ENCODE measurements around the gene RNF121.

The RNF121 gene

DNA sequence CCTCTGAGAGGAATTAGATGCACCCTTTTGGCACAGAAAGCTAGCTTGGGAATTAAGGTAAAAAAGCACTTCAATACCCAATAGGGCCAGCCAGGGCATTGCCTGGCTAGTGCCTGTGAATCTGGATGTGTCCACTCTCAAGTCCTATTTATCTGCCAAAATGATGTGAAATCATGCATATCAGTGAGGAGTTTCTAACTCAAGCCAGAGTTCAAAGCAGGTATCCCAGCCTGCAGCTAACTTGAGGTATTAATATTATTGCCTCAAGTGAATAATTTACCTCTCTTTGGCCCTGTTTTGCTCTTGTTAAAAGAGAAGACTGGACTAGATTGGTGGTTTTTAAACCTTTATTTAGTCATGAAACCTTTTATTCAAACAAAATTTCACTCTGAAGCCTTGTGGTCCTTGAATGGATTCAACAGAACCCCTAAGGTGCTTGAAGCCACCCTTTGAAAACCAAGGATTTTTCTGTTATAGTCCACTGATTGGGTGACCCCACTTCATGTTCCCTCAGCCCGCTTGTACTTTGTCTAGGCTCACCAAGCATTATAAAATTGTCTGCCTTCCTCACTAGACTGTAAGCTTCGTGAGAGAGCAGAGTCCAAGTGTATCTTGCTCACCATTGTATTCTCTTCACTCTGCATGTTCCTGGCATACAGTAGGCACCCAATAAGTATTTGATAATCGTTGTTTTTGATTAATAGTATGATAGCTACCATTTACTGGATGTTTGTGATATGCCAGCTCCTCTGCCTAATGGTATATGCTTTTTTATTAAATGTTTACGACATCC, 4.5 kb downstream of the RNF121 start:
- no peak for TF ChIP-seq Cebpa-rat (IDR thresholded peaks at IDR 0.05)
- H3K4me1 ChIP-seq: peaks cover 23 to 55% (median 35%) of the 10 kb centered on the region in 10 experiments
- peaks cover 0 to 59% (median 32%) of the 10 kb centered on the region in 11 experiments; a peak in 12 of 22 replicates for H4K20me1 ChIP-seq
- H3K9me3 ChIP-seq (replicated peaks in 1 of 11): no peaks in the 10 kb centered on the region
- H3K27ac ChIP-seq: no peak overlapping the region
- no peak overlapping the region for H3K4me3 ChIP-seq
- peaks cover 6 to 26% (median 12%) of the 10 kb centered on the region in 11 experiments; a peak in 15 of 22 replicates for H3K36me3 ChIP-seq
- no peak overlapping the region for H3K9ac ChIP-seq
- no peaks in the 10 kb centered on the region for H3K27me3 ChIP-seq
- no peak overlapping the region for H3K4me2 ChIP-seq

DNA sequence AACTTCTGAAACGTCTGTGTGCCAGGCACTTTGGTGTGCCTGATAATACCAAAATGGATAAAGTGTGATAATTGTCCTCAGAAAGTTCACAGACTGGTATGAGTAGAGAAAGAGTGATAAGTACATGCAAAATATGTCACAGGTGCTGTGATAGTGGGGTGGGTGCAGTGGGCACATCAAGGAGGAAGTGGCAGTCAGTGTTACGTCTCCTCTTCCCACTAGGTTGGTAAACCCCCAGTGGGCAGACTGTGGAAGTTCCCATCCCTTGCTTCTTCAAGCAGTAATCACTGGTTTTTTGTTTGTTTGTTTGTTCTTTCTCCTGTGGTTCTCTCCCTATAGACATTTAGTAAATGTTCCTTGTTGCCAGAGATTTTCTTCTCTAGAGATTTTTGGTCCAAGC, 5.4 kb downstream of the RNF121 start:
- no peaks in the 10 kb centered on the region for H3K9me3 ChIP-seq (replicated peaks in 1 of 11)
- peaks cover 12 to 33% (median 20%) of the 10 kb centered on the region in 11 experiments; a peak in 18 of 22 replicates for H3K36me3 ChIP-seq
- peaks cover 23 to 55% (median 35%) of the 10 kb centered on the region in 10 experiments for H3K4me1 ChIP-seq
- no peak overlapping the region for H3K27ac ChIP-seq
- no peaks in the 10 kb centered on the region for H3K27me3 ChIP-seq
- peaks cover 0 to 64% (median 32%) of the 10 kb centered on the region in 11 experiments; a peak in 12 of 22 replicates for H4K20me1 ChIP-seq
- no peak for TF ChIP-seq Cebpa-rat (IDR thresholded peaks at IDR 0.05)
- H3K9ac ChIP-seq: no peak overlapping the region
- peak overlapping the region in 7 of 11 experiments; percentile 1 to 45 (median 20); a peak in 7 of 22 replicates for H3K4me2 ChIP-seq
- no peak overlapping the region for H3K4me3 ChIP-seq

GRCh38 chr11:71935338-71935925, 6.6 kb downstream of the RNF121 start:
- TF ChIP-seq Cebpa-rat (IDR thresholded peaks at IDR 0.05): no peak
- no peak overlapping the region for H3K4me3 ChIP-seq
- H4K20me1 ChIP-seq: peaks cover 0 to 76% (median 32%) of the 10 kb centered on the region in 11 experiments; a peak in 12 of 22 replicates
- H3K27me3 ChIP-seq: no peaks in the 10 kb centered on the region
- H3K4me2 ChIP-seq: no peak overlapping the region
- no peak overlapping the region for H3K27ac ChIP-seq
- H3K36me3 ChIP-seq: peaks cover 13 to 42% (median 23%) of the 10 kb centered on the region in 11 experiments; a peak in 18 of 22 replicates
- no peaks in the 10 kb centered on the region for H3K9me3 ChIP-seq (replicated peaks in 1 of 11)
- H3K9ac ChIP-seq: no peak overlapping the region
- H3K4me1 ChIP-seq: peaks cover 11 to 44% (median 23%) of the 10 kb centered on the region in 10 experiments

DNA sequence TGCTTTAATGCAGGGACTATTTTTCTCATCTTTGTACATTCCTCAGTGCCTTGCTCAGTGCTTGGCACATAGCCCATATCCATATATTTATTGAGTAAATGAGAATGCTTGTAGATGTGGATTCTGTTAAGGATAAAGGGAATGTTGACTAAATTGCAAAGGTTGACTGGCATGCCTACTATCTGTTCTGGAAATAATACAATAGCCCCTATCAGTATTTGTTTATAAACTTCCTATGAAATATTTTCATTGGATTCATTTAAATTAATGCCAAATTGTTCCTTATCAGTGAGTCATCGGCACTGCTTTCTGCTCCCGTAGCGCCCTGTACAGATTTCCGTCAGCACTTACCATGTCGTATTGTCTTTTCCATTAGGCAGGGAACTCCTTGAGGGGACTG, 8.0 kb downstream of the RNF121 start:
- peaks cover 0 to 79% (median 28%) of the 10 kb centered on the region in 11 experiments; a peak in 12 of 22 replicates for H4K20me1 ChIP-seq
- peaks cover 13 to 47% (median 23%) of the 10 kb centered on the region in 11 experiments; a peak in 18 of 22 replicates for H3K36me3 ChIP-seq
- H3K27me3 ChIP-seq: no peaks in the 10 kb centered on the region
- no peaks in the 10 kb centered on the region for H3K9me3 ChIP-seq (replicated peaks in 1 of 11)
- H3K4me1 ChIP-seq: peaks cover 6 to 30% (median 10%) of the 10 kb centered on the region in 10 experiments; a peak in 17 of 20 replicates
- no peak overlapping the region for H3K27ac ChIP-seq
- no peak for TF ChIP-seq Cebpa-rat (IDR thresholded peaks at IDR 0.05)
- no peak overlapping the region for H3K9ac ChIP-seq
- no peak overlapping the region for H3K4me2 ChIP-seq
- no peak overlapping the region for H3K4me3 ChIP-seq

DNA sequence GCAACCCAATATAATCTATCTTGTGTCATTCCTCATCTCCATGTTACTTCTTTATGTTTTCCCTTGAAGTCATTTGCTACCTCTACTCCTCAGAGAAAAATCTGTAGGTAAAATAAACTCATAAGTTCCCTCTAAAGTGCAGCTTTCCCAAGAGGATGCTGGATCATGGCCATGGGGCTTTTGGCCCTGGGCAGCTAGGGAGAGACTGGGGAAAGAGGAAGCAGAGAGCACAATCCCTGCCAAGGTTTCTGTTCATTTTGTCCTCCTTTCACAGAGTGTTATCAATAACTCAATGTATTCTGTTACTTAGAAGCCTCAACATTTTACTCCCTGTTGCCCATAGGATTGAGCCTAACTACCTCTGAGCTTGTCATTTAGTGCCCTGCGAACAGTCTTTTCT, 9.0 kb downstream of the RNF121 start:
- H3K27me3 ChIP-seq: no peaks in the 10 kb centered on the region
- H3K4me2 ChIP-seq: no peak overlapping the region
- peaks cover 0 to 70% (median 26%) of the 10 kb centered on the region in 11 experiments; a peak in 12 of 22 replicates for H4K20me1 ChIP-seq
- peaks cover 13 to 47% (median 23%) of the 10 kb centered on the region in 11 experiments; a peak in 17 of 22 replicates for H3K36me3 ChIP-seq
- peaks cover 6 to 20% (median 9%) of the 10 kb centered on the region in 10 experiments; a peak in 16 of 20 replicates for H3K4me1 ChIP-seq
- H3K9me3 ChIP-seq (replicated peaks in 1 of 11): no peaks in the 10 kb centered on the region
- H3K4me3 ChIP-seq: no peak overlapping the region
- no peak overlapping the region for H3K9ac ChIP-seq
- TF ChIP-seq Cebpa-rat (IDR thresholded peaks at IDR 0.05): no peak
- H3K27ac ChIP-seq: no peak overlapping the region

DNA sequence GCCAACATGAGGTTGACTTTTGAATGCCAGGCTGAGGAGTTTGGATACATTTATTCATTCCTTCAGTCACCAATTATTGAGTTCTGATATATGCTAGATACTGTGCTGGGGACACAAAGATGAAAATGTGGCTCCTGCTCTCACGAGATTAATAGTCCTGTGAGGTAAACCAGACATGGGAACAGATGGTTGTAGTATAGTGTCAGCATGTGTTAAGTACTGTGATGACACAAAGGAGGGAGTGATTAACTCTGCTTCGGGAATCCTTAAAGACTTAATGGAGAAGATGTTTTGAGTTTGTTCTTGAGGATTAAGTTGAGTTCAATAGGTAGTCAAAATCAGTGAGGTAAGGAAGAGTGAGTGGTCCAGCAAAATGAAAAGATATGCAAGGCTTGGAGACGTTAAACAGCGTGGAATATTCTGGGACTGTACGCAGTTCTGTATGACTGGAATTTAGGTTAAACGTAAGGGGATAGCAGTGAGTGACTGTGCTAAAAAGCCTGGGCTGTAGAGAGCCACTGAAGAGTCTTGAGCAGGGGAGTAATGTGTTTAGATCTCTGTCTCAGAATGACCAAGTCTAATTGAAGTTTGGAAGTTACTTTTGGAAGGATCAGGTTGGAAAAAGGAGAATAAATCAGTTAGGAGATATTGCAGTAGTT, 11.8 kb downstream of the RNF121 start:
- peaks cover 0 to 12% (median 9%) of the 10 kb centered on the region in 10 experiments; a peak in 13 of 20 replicates for H3K4me1 ChIP-seq
- TF ChIP-seq Cebpa-rat (IDR thresholded peaks at IDR 0.05): no peak

GRCh38 chr11:71946144-71946571, 17.3 kb downstream of the RNF121 start:
- Histone ChIP-seq H3K27ac (no peak overlapping the region), H3K36me3 (peaks cover 5 to 39% (median 9%) of the 10 kb centered on the region in 11 experiments; a peak in 13 of 22 replicates), H3K4me2 (no peak overlapping the region), H3K4me3 (no peak overlapping the region), H3K27me3 (no peaks in the 10 kb centered on the region), H4K20me1 (peaks cover 0 to 72% (median 21%) of the 10 kb centered on the region in 11 experiments; a peak in 15 of 22 replicates), H3K4me1 (peaks cover 0 to 32% (median 24%) of the 10 kb centered on the region in 10 experiments; a peak in 16 of 20 replicates), H3K9me3 (replicated peaks in 1 of 11) (no peaks in the 10 kb centered on the region), H3K9ac (no peak overlapping the region)
- no peak for TF ChIP-seq Cebpa-rat (IDR thresholded peaks at IDR 0.05)

More for the DNA sequence above, 11.8 kb downstream of the RNF121 start:
- Histone ChIP-seq H3K4me2 (no peak overlapping the region), H3K27me3 (no peaks in the 10 kb centered on the region), H3K9me3 (replicated peaks in 1 of 11) (no peaks in the 10 kb centered on the region), H3K9ac (no peak overlapping the region), H3K4me3 (no peak overlapping the region), H4K20me1 (peaks cover 0 to 68% (median 22%) of the 10 kb centered on the region in 11 experiments; a peak in 15 of 22 replicates), H3K27ac (no peak overlapping the region), H3K36me3 (peaks cover 15 to 55% (median 29%) of the 10 kb centered on the region in 11 experiments; a peak in 19 of 22 replicates)

- Histone ChIP-seq H4K20me1 (peaks cover 0 to 81% (median 21%) of the 10 kb centered on the region in 11 experiments; a peak in 15 of 22 replicates), H3K4me1 (peaks cover 0 to 32% (median 24%) of the 10 kb centered on the region in 10 experiments; a peak in 16 of 20 replicates), H3K4me3 (no peak overlapping the region), H3K27ac (no peak overlapping the region; a peak in 1 of 22 replicates), H3K36me3 (peaks cover 5 to 39% (median 9%) of the 10 kb centered on the region in 11 experiments; a peak in 13 of 22 replicates), H3K4me2 (peak overlapping the region in 3 of 11 experiments; percentile 4 to 24 (median 10); a peak in 1 of 22 replicates), H3K27me3 (no peaks in the 10 kb centered on the region), H3K9me3 (replicated peaks in 1 of 11) (no peaks in the 10 kb centered on the region), H3K9ac (no peak overlapping the region)
- peak in 2 of 11 experiments; percentile 17 to 43; a peak in 1 of 22 replicates for TF ChIP-seq Cebpa-rat (IDR thresholded peaks at IDR 0.05)
These were observed 18.7 kb downstream of the RNF121 start for GRCh38 chr11:71947498-71947897.
